Liver (tissue), 3 donors: ENCODE data around the gene ZMYND12.

Experiments used
- EGR1 ChIP-seq, 2 donors: IDR thresholded peaks; 2 replicates each; pipeline ENCODE4 v1.6.1; 2016 to 2018; ENCODE audit warnings: antibody characterized with exemption in 2 of 2, low read depth in 2 of 2
- FOXA1 ChIP-seq: IDR thresholded peaks from 2 replicates; pipeline ENCODE4 v1.6.1; 2016; ENCODE audit warnings: antibody characterized with exemption
- FOXA2 ChIP-seq: IDR thresholded peaks from 2 replicates; pipeline ENCODE4 v1.6.1; 2016; ENCODE audit warnings: antibody characterized with exemption
- JUND ChIP-seq, 2 donors: IDR thresholded peaks; 2 replicates each; pipeline ENCODE4 v1.6.1; 2016; ENCODE audit warnings: antibody characterized with exemption in 2 of 2
- RAD21 ChIP-seq, 2 donors: IDR thresholded peaks; 2 replicates each; pipeline ENCODE4 v1.6.1; 2016; ENCODE audit warnings: antibody characterized with exemption in 2 of 2, mild to moderate bottlenecking in 2 of 2
- YY1 ChIP-seq: IDR thresholded peaks from 2 replicates; pipeline ENCODE4 v1.6.1; 2016; ENCODE audit warnings: antibody characterized with exemption, mild to moderate bottlenecking
- TF ChIP-seq, protein P1 (sequence below): fragments of 150-350 bp; IDR thresholded peaks from 2 replicates; pipeline ENCODE4 v1.5.1; 2017; ENCODE audit warnings: improper control_type of control experiment, low read depth, low read length; ENCODE audit not compliant: missing input control
- TF ChIP-seq, protein P2 (sequence below): IDR thresholded peaks from 2 replicates; pipeline ENCODE4 v1.6.1; 2016; ENCODE audit warnings: antibody characterized with exemption, mild to moderate bottlenecking
- TF ChIP-seq, protein P3 (sequence below): IDR thresholded peaks from 2 replicates; pipeline ENCODE4 v1.6.1; 2016; ENCODE audit warnings: antibody characterized with exemption
- TF ChIP-seq, protein P4 (sequence below): IDR thresholded peaks from 2 replicates; pipeline ENCODE4 v1.6.1; 2016; ENCODE audit warnings: antibody characterized with exemption
- donor health status: healthy.
- donor health status: healthy.

DNA sequence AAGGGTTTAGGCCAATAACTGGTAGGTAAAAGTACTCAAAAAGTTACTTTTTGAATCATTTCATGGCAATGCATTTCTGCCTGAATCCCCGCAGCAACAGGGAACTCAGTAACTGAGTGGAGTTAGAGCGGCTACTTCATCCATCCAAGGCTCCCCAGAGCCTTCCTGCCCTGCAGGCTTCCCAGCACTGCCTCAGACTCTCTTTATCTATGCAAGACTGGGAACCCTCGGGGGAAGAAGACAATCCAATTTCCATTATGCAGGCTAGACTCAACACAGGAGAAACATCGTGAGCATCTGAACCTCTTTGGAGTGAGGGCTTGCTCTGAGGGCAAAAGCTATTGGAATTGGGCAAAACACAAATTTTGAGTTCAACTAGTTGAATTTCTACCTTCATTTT lies 23.1 kb downstream of the ZMYND12 start:
- TF ChIP-seq, protein P1, sequence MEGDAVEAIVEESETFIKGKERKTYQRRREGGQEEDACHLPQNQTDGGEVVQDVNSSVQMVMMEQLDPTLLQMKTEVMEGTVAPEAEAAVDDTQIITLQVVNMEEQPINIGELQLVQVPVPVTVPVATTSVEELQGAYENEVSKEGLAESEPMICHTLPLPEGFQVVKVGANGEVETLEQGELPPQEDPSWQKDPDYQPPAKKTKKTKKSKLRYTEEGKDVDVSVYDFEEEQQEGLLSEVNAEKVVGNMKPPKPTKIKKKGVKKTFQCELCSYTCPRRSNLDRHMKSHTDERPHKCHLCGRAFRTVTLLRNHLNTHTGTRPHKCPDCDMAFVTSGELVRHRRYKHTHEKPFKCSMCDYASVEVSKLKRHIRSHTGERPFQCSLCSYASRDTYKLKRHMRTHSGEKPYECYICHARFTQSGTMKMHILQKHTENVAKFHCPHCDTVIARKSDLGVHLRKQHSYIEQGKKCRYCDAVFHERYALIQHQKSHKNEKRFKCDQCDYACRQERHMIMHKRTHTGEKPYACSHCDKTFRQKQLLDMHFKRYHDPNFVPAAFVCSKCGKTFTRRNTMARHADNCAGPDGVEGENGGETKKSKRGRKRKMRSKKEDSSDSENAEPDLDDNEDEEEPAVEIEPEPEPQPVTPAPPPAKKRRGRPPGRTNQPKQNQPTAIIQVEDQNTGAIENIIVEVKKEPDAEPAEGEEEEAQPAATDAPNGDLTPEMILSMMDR = no peak
- TF ChIP-seq, protein P2, sequence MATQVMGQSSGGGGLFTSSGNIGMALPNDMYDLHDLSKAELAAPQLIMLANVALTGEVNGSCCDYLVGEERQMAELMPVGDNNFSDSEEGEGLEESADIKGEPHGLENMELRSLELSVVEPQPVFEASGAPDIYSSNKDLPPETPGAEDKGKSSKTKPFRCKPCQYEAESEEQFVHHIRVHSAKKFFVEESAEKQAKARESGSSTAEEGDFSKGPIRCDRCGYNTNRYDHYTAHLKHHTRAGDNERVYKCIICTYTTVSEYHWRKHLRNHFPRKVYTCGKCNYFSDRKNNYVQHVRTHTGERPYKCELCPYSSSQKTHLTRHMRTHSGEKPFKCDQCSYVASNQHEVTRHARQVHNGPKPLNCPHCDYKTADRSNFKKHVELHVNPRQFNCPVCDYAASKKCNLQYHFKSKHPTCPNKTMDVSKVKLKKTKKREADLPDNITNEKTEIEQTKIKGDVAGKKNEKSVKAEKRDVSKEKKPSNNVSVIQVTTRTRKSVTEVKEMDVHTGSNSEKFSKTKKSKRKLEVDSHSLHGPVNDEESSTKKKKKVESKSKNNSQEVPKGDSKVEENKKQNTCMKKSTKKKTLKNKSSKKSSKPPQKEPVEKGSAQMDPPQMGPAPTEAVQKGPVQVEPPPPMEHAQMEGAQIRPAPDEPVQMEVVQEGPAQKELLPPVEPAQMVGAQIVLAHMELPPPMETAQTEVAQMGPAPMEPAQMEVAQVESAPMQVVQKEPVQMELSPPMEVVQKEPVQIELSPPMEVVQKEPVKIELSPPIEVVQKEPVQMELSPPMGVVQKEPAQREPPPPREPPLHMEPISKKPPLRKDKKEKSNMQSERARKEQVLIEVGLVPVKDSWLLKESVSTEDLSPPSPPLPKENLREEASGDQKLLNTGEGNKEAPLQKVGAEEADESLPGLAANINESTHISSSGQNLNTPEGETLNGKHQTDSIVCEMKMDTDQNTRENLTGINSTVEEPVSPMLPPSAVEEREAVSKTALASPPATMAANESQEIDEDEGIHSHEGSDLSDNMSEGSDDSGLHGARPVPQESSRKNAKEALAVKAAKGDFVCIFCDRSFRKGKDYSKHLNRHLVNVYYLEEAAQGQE = no peak
- TF ChIP-seq EGR1 (IDR thresholded peaks at IDR 0.05; ENCODE audit: low read depth in 2 of 2) (no peak), YY1 (no peak), FOXA2 (no peak), FOXA1 (no peak), JUND (IDR thresholded peaks at IDR 0.05) (no peak), RAD21 (IDR thresholded peaks at IDR 0.05) (no peak)
- TF ChIP-seq, protein P3, sequence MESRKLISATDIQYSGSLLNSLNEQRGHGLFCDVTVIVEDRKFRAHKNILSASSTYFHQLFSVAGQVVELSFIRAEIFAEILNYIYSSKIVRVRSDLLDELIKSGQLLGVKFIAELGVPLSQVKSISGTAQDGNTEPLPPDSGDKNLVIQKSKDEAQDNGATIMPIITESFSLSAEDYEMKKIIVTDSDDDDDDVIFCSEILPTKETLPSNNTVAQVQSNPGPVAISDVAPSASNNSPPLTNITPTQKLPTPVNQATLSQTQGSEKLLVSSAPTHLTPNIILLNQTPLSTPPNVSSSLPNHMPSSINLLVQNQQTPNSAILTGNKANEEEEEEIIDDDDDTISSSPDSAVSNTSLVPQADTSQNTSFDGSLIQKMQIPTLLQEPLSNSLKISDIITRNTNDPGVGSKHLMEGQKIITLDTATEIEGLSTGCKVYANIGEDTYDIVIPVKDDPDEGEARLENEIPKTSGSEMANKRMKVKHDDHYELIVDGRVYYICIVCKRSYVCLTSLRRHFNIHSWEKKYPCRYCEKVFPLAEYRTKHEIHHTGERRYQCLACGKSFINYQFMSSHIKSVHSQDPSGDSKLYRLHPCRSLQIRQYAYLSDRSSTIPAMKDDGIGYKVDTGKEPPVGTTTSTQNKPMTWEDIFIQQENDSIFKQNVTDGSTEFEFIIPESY = no peak
- TF ChIP-seq, protein P4, sequence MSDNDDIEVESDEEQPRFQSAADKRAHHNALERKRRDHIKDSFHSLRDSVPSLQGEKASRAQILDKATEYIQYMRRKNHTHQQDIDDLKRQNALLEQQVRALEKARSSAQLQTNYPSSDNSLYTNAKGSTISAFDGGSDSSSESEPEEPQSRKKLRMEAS = no peak
